Ovary (tissue), 9 donors: ENCODE data around the gene SLC2A10. TPM values are rescaled to one million over a fixed set of nuclear protein-coding genes. Genes with fewer than 3 reads are reported as not detected.

ENCODE experiments used
- DNase-seq, 5 donors: peaks; one replicate each; pipeline ENCODE4 v3.0.0-alpha.2; 2019 to 2020
- H3K27ac ChIP-seq, 2 donors: fragments of 200-600 bp; one replicate each; pipeline versions ENCODE4 v1.5.1 to v1.8.0; 2019 to 2022
- H3K27me3 ChIP-seq: fragments of 200-600 bp; one replicate; pipeline ENCODE4 v1.8.0; 2022
- H3K36me3 ChIP-seq: fragments of 200-600 bp; sonication (generic); one replicate; pipeline ENCODE4 v1.5.1; 2019
- H3K4me1 ChIP-seq: one replicate; pipeline ENCODE4 v1.8.1; 2013; ENCODE audit warnings: mild to moderate bottlenecking, moderate library complexity; ENCODE audit not compliant: insufficient read depth
- H3K4me3 ChIP-seq: fragments of 200-600 bp; sonication (generic); one replicate; pipeline ENCODE4 v1.5.1; 2017
- H3K9me3 ChIP-seq, 2 donors: fragments of 200-600 bp in 1 of 2; sonication (generic) in 1 of 2; one replicate each; pipeline versions ENCODE4 v1.5.1 to v1.8.1; 2013 to 2019; ENCODE audit warnings: mild to moderate bottlenecking in 1 of 2, moderate library complexity in 1 of 2
- CTCF ChIP-seq, 3 donors: fragments of 450-650 bp in 2 of 3; fragments of 200-600 bp in 1 of 3; IDR thresholded peaks; one replicate each; pipeline versions ENCODE4 v1.5.1 to v1.8.0; 2016 to 2022; ENCODE audit warnings: antibody characterized with exemption in 3 of 3, mild to moderate bottlenecking in 1 of 3
- EP300 ChIP-seq: sonication (generic); formaldehyde crosslinking; IDR thresholded peaks from one replicate; pipeline ENCODE4 v1.6.1; 2017; ENCODE audit warnings: antibody characterized with exemption
- POLR2A ChIP-seq: fragments of 450-650 bp; IDR thresholded peaks from one replicate; pipeline ENCODE4 v1.6.1; 2017; ENCODE audit warnings: antibody characterized with exemption, mild to moderate bottlenecking, moderate library complexity
- WGBS, 3 donors: extraction: QIAGEN DNeasy Blood & Tissue Kit in 1 of 3; methylation state at CpG; one replicate each; pipeline versions ENCODE4 v1.1.5 to v1.1.7; 2013 to 2017; 5-methylcytosine and 5-hydroxymethylcytosine counted together
- intact Hi-C, 4 donors: fragments of 100-400 bp; cut with DNase I; formaldehyde crosslinking; loops; one replicate each; pipeline versions ENCODE4 v1.11.0 to v1.15.1; 2022 to 2023
- polyA plus RNA-seq, 2 donors: library from polyadenylated mRNA; stranded (reverse); fragments of 200-250 nt in 1 of 2; fragments of 350-450 nt in 1 of 2; fragmentation: Illumina TruSeq in 1 of 2; extraction: RNeasy Lipid Tissue Mini Kit (QIAGEN cat#74804) in 1 of 2; gene quantifications; one replicate each; pipeline ENCODE4 v1.2.3, GENCODE V29; 2013 to 2014
- total RNA-seq, 7 donors: library from RNA; depleted of rRNA in 2 of 7; stranded (reverse); fragments of >200 nt in 2 of 7; fragmentation: NEBNext Ultra II Directional in 3 of 7; extraction: Animal tissue kit (Norgen Biotek cat#: 25700) in 3 of 7; gene quantifications; one replicate each; pipeline versions ENCODE4 v1.1.0 to v1.2.4, GENCODE V29; 2016 to 2023
- donor health status: DM: no; HTN: no; CAD: no; lungs with moderate emphysema.
- donor health status: DM: no; HTN: no; CAD: no.
- donor health status: Bipolar disorder and iron deficiency.
- donor health status: DM: yes; HTN: yes; CAD: no.
- donor health status: DM: no; HTN: no; CAD: no.
- donor health status: DM: yes; HTN: yes; CAD: no.

SLC2A10 gene
- total and polyA plus RNA-seq, 9 donors: 7.3 to 27.7 (median 15.1) TPM

GRCh38 chr20:46677608-46678007 lies 31.8 kb upstream of the SLC2A10 start:
- TF ChIP-seq CTCF (IDR thresholded peaks at IDR 0.05): no peak
- no peak for TF ChIP-seq POLR2A
- no peak for TF ChIP-seq EP300
- WGBS, 3 donors: 84 to 92% (median 89%) methylated on average over 5 of the region's 5 CpGs
- no peaks in the 10 kb centered on the region for H3K27me3 ChIP-seq
- H3K27ac ChIP-seq: no peak overlapping the region
- intact Hi-C loops: no loop called here
- H3K9me3 ChIP-seq: no peaks in the 10 kb centered on the region
- no peaks in the 10 kb centered on the region for H3K36me3 ChIP-seq
- no peak overlapping the region for H3K4me3 ChIP-seq
- peaks cover 3% of the 10 kb centered on the region for H3K4me1 ChIP-seq
- DNase-seq: no peak

GRCh38 chr20:46678516-46678915 lies 30.9 kb upstream of the SLC2A10 start:
- Histone ChIP-seq H3K9me3 (no peaks in the 10 kb centered on the region), H3K4me1 (peaks cover 7% of the 10 kb centered on the region), H3K36me3 (no peaks in the 10 kb centered on the region), H3K27me3 (no peaks in the 10 kb centered on the region), H3K4me3 (no peak overlapping the region), H3K27ac (no peak overlapping the region)
- intact Hi-C loops: no loop called here
- WGBS, 3 donors: 77 to 85% (median 79%) methylated on average over 4 of the region's 4 CpGs
- TF ChIP-seq EP300 (no peak), POLR2A (no peak), CTCF (IDR thresholded peaks at IDR 0.05) (no peak)
- DNase-seq: no peak

- Histone ChIP-seq H3K27ac (no peak overlapping the region), H3K27me3 (no peaks in the 10 kb centered on the region), H3K9me3 (no peaks in the 10 kb centered on the region), H3K36me3 (no peaks in the 10 kb centered on the region), H3K4me1 (peaks cover 8% of the 10 kb centered on the region), H3K4me3 (no peak overlapping the region)
- TF ChIP-seq CTCF (IDR thresholded peaks at IDR 0.05): no peak
- TF ChIP-seq POLR2A: no peak
- TF ChIP-seq EP300: no peak
- 93 to 100% (median 94%) methylated on average over 2 of the region's 2 CpGs for WGBS, 3 donors
- intact Hi-C loops: loop anchor here in 2 of 4 donors (5.0 kb wide), 2 partner anchors 118 to 123 kb away; no protein-coding TSS in a partner anchor
- no peak for DNase-seq
Observed at GRCh38 chr20:46680684-46681031, 28.8 kb upstream of the SLC2A10 start.

- WGBS, 3 donors: 52 to 53% (median 52%) methylated on average over 14 of the region's 14 CpGs
- no peak overlapping the region for H3K27ac ChIP-seq
- peak; percentile 18 to 57 (median 37) for TF ChIP-seq CTCF (IDR thresholded peaks at IDR 0.05)
- no peak for TF ChIP-seq EP300
- TF ChIP-seq POLR2A: no peak
- H3K36me3 ChIP-seq: no peaks in the 10 kb centered on the region
- no peaks in the 10 kb centered on the region for H3K9me3 ChIP-seq
- intact Hi-C loops: loop anchor here in 2 of 4 donors (5.0 kb wide), 2 partner anchors 119 to 124 kb away; no protein-coding TSS in a partner anchor
- H3K27me3 ChIP-seq: no peaks in the 10 kb centered on the region
- peak; percentile 30 to 63 (median 53) for DNase-seq
- no peak overlapping the region for H3K4me3 ChIP-seq
- H3K4me1 ChIP-seq: peaks cover 8% of the 10 kb centered on the region
Observed at GRCh38 chr20:46681032-46681854, 28.2 kb upstream of the SLC2A10 start.
